Mesenchymal stem cell (in vitro differentiated cells and primary cell): ENCODE measurements around the gene ATP13A5. TPM values are rescaled to one million over a fixed set of nuclear protein-coding genes. Genes with fewer than 3 reads are reported as not detected.

Source experiments
- DNase-seq: peaks from one replicate; pipeline ENCODE4 v3.0.0-alpha.2; 2013
- H2AFZ ChIP-seq: one replicate; pipeline ENCODE4 v1.6.1; 2013; ENCODE audit warnings: low read depth, mild to moderate bottlenecking, control low read depth, inconsistent platforms, low read length, moderate library complexity
- H2AK5ac ChIP-seq: 2 replicates; pipeline ENCODE4 v1.6.1; 2013; ENCODE audit warnings: low read length, moderate library complexity, mild to moderate bottlenecking, inconsistent platforms; ENCODE audit not compliant: severe bottlenecking
- H2BK120ac ChIP-seq: one replicate; pipeline ENCODE4 v1.6.1; 2013; ENCODE audit warnings: low read depth, mild to moderate bottlenecking, inconsistent platforms, low read length, moderate library complexity
- H2BK12ac ChIP-seq, 2 experiments: one replicate each; pipeline ENCODE4 v1.6.1; 2013; ENCODE audit warnings: inconsistent platforms in 2 of 2, low read length in 2 of 2, mild to moderate bottlenecking in 2 of 2, moderate library complexity in 2 of 2, control low read depth in 1 of 2
- H2BK15ac ChIP-seq: one replicate; pipeline ENCODE4 v1.6.1; 2013; ENCODE audit warnings: mild to moderate bottlenecking, low read depth, inconsistent platforms; ENCODE audit not compliant: poor library complexity, severe bottlenecking
- H2BK5ac ChIP-seq: 2 replicates; pipeline ENCODE4 v1.6.1; 2013; ENCODE audit warnings: low read depth, mild to moderate bottlenecking, low read length, control low read depth, inconsistent platforms; ENCODE audit not compliant: poor library complexity, severe bottlenecking
- H3K14ac ChIP-seq, 2 experiments: one replicate each; pipeline ENCODE4 v1.6.1; 2013; ENCODE audit warnings: inconsistent platforms in 2 of 2, low read length in 2 of 2, control low read depth in 1 of 2, mild to moderate bottlenecking in 1 of 2, moderate library complexity in 1 of 2
- H3K18ac ChIP-seq, 2 experiments: one replicate each; pipeline ENCODE4 v1.6.1; 2013; ENCODE audit warnings: inconsistent platforms in 2 of 2, low read length in 2 of 2, control low read depth in 1 of 2, low read depth in 1 of 2, mild to moderate bottlenecking in 1 of 2
- H3K23ac ChIP-seq, 2 experiments: one replicate each; pipeline ENCODE4 v1.6.1; 2013; ENCODE audit warnings: inconsistent platforms in 2 of 2, low read length in 2 of 2, mild to moderate bottlenecking in 2 of 2, moderate library complexity in 2 of 2, control low read depth in 1 of 2
- H3K27ac ChIP-seq: 2 replicates; pipeline ENCODE4 v1.5.1; 2013; ENCODE audit warnings: mild to moderate bottlenecking, moderate library complexity, low read length, control low read depth, inconsistent platforms; ENCODE audit not compliant: poor library complexity, severe bottlenecking
- H3K27me3 ChIP-seq, 2 experiments: 2 replicates each; pipeline versions ENCODE4 v1.6.1 to v1.7.0; 2013; ENCODE audit warnings: low read length in 2 of 2, mild to moderate bottlenecking in 2 of 2, moderate library complexity in 2 of 2, control low read depth in 1 of 2, inconsistent platforms in 1 of 2; ENCODE audit not compliant: control insufficient read depth in 1 of 2, insufficient read depth in 1 of 2
- H3K36me3 ChIP-seq, 2 experiments: 2 replicates each; pipeline versions ENCODE4 v1.6.1 to v1.7.0; 2013; ENCODE audit warnings: low read length in 2 of 2, control low read depth in 1 of 2, inconsistent platforms in 1 of 2, low read depth in 1 of 2, mild to moderate bottlenecking in 1 of 2; ENCODE audit not compliant: insufficient read depth in 2 of 2, control insufficient read depth in 1 of 2
- H3K4ac ChIP-seq, 2 experiments: one replicate each; pipeline ENCODE4 v1.6.1; 2013; ENCODE audit warnings: inconsistent platforms in 2 of 2, low read length in 2 of 2, mild to moderate bottlenecking in 2 of 2, moderate library complexity in 2 of 2, control low read depth in 1 of 2, low read depth in 1 of 2
- H3K4me1 ChIP-seq: 2 replicates; pipeline ENCODE4 v1.6.1; 2013; ENCODE audit warnings: low read depth, low read length, control low read depth; ENCODE audit not compliant: control insufficient read depth, insufficient read depth
- H3K4me2 ChIP-seq: 2 replicates; pipeline ENCODE4 v1.6.1; 2013; ENCODE audit warnings: low read length, mild to moderate bottlenecking, inconsistent platforms; ENCODE audit not compliant: poor library complexity, severe bottlenecking
- H3K4me3 ChIP-seq, 2 experiments: 2 replicates each; pipeline versions ENCODE4 v1.5.1 to v1.7.0; 2013; ENCODE audit warnings: low read length in 2 of 2, mild to moderate bottlenecking in 2 of 2, control low read depth in 1 of 2, low read depth in 1 of 2; ENCODE audit not compliant: insufficient read depth in 1 of 2
- H3K79me1 ChIP-seq: replicated peaks from 2 replicates; pipeline ENCODE4 v1.6.1; 2013; ENCODE audit warnings: mild to moderate bottlenecking, control low read depth, low read length, inconsistent platforms; ENCODE audit not compliant: poor library complexity, severe bottlenecking
- H3K9ac ChIP-seq: 2 replicates; pipeline ENCODE4 v1.7.0; 2013; ENCODE audit warnings: mild to moderate bottlenecking, low read length, moderate library complexity
- H3K9me3 ChIP-seq: 2 replicates; pipeline ENCODE4 v1.7.0; 2013; ENCODE audit warnings: mild to moderate bottlenecking, low read length; ENCODE audit not compliant: control insufficient read depth
- H4K8ac ChIP-seq: one replicate; pipeline ENCODE4 v1.6.1; 2013; ENCODE audit warnings: inconsistent platforms, mild to moderate bottlenecking, low read length, moderate library complexity
- H4K91ac ChIP-seq: one replicate; pipeline ENCODE4 v1.6.1; 2013; ENCODE audit warnings: mild to moderate bottlenecking, low read length, inconsistent platforms
- whole genome bisulfite sequencing: methylation state at CpG from one replicate; pipeline ENCODE4 v1.1.7; 2013; ENCODE audit warnings: mixed read lengths; 5-methylcytosine and 5-hydroxymethylcytosine counted together
- polyA plus RNA-seq, 2 experiments: library from polyadenylated mRNA; stranded (reverse); fragments of 200-250 nt; gene quantifications; one replicate each; pipeline ENCODE4 v1.2.3, GENCODE V29; 2013

Gene ATP13A5, protein sequence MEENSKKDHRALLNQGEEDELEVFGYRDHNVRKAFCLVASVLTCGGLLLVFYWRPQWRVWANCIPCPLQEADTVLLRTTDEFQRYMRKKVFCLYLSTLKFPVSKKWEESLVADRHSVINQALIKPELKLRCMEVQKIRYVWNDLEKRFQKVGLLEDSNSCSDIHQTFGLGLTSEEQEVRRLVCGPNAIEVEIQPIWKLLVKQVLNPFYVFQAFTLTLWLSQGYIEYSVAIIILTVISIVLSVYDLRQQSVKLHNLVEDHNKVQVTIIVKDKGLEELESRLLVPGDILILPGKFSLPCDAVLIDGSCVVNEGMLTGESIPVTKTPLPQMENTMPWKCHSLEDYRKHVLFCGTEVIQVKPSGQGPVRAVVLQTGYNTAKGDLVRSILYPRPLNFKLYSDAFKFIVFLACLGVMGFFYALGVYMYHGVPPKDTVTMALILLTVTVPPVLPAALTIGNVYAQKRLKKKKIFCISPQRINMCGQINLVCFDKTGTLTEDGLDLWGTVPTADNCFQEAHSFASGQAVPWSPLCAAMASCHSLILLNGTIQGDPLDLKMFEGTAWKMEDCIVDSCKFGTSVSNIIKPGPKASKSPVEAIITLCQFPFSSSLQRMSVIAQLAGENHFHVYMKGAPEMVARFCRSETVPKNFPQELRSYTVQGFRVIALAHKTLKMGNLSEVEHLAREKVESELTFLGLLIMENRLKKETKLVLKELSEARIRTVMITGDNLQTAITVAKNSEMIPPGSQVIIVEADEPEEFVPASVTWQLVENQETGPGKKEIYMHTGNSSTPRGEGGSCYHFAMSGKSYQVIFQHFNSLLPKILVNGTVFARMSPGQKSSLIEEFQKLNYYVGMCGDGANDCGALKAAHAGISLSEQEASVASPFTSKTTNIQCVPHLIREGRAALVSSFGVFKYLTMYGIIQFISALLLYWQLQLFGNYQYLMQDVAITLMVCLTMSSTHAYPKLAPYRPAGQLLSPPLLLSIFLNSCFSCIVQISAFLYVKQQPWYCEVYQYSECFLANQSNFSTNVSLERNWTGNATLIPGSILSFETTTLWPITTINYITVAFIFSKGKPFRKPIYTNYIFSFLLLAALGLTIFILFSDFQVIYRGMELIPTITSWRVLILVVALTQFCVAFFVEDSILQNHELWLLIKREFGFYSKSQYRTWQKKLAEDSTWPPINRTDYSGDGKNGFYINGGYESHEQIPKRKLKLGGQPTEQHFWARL
- polyA plus RNA-seq (2013, experiment 1 of 2) = not detected
- not detected for polyA plus RNA-seq (2013, experiment 2 of 2)

DNA sequence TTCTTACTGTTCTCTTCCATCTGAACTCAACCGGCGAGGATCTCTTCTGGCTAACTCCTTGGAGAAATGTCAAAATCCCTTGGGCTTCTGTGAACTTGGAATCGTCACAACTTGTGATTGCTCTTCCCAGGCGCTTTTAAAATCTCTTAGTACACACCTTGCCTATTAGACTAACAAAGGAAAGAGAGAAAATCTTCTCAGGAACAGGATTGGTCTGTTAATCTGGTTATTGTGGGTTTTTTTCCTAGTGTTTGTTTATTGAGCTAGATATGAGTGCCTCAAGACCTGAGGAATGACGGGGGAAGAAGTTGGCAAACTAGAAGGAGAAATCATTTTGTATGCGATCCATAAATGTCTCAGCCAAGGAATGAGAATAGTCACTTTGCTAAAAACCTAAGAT, at the start of gene ATP13A5:
Gene ATP13A5 (minus strand): TSS at position 48 of the 400 bp plus-strand sequence. CDS start 28 bp downstream, at position 20.
- Histone ChIP-seq H3K18ac (no peak within 1 kb of the TSS), H3K27me3 (no peaks in the 10 kb centered on the region), H3K79me1 (no peaks in the 10 kb centered on the region), H3K4me3 (no peak within 1 kb of the TSS), H3K4me1 (no peaks in the 10 kb centered on the region), H2BK5ac (no peak within 1 kb of the TSS), H2AK5ac (no peak within 1 kb of the TSS), H3K14ac (no peak within 1 kb of the TSS), H3K36me3 (no peaks in the 10 kb centered on the region), H4K8ac (no peak within 1 kb of the TSS), H2BK15ac (no peak within 1 kb of the TSS), H3K4ac (no peak within 1 kb of the TSS), H4K91ac (no peak within 1 kb of the TSS), H3K9ac (no peak within 1 kb of the TSS), H3K27ac (no peak within 1 kb of the TSS), H2BK120ac (no peak within 1 kb of the TSS), H3K9me3 (no peaks in the 10 kb centered on the region), H2AFZ (no peak within 1 kb of the TSS), H2BK12ac (no peak within 1 kb of the TSS), H3K4me2 (no peak within 1 kb of the TSS), H3K23ac (no peak within 1 kb of the TSS)
- 57% methylated on average over 4 of the region's 6 CpGs for WGBS
- DNase-seq = no peak

DNA sequence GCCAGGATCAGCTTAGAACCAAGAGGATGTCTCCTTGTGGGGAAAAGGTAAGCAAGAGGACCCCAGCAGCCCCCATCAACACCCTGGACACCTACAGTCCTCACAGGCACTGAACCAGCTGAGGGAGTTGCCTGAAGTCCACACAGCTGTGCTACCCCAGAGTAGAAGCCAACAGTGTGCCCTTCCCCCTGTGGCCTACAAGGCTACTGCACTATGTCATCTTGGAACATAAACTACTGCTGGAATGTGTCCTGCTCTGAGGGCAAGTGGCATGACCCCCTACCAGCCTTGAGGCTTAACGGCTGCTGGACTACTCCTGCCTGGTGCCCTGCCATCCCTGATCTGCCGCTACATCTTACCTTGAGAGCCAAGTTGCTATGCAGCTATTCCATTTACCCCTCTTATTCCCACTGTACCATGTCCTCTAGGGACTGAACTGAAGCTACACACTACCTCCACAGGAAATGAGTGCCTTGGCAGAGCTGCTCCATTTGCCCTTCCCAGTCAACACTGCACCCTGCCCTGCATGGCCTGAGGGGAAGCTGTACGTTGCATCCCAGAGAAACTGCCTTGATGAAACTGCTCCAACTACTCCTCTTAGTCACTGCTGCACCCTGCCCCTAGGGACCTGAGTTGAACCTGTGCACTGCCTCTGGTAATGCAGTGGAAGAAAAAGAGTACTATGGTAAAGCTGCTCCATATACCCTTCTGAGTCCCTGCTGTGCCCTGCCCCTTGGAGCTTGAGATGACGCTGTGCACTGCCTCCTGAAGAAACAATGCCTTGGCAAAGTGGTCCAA, 40.2 kb upstream of the ATP13A5 start:
- no peak overlapping the region for H3K4ac ChIP-seq
- H2BK15ac ChIP-seq = no peak overlapping the region
- no peaks in the 10 kb centered on the region for H3K79me1 ChIP-seq
- H2BK120ac ChIP-seq = no peak overlapping the region
- no peak overlapping the region for H2AK5ac ChIP-seq
- no peak overlapping the region for H2BK12ac ChIP-seq
- no peak overlapping the region for H3K14ac ChIP-seq
- no peak for DNase-seq
- H3K9me3 ChIP-seq = peaks cover 69% of the 10 kb centered on the region
- no peak overlapping the region for H3K27ac ChIP-seq
- H3K9ac ChIP-seq = no peak overlapping the region
- no peak overlapping the region for H3K4me2 ChIP-seq
- H3K18ac ChIP-seq = no peak overlapping the region
- no peak overlapping the region for H2BK5ac ChIP-seq
- no peaks in the 10 kb centered on the region for H3K27me3 ChIP-seq
- no peaks in the 10 kb centered on the region for H3K36me3 ChIP-seq
- H2AFZ ChIP-seq = no peak overlapping the region
- no peak overlapping the region for H3K4me3 ChIP-seq
- no peak overlapping the region for H4K91ac ChIP-seq
- no peak overlapping the region for H4K8ac ChIP-seq
- WGBS = 79% methylated on average over 4 of the region's 4 CpGs
- H3K23ac ChIP-seq = no peak overlapping the region
- H3K4me1 ChIP-seq = no peaks in the 10 kb centered on the region

DNA sequence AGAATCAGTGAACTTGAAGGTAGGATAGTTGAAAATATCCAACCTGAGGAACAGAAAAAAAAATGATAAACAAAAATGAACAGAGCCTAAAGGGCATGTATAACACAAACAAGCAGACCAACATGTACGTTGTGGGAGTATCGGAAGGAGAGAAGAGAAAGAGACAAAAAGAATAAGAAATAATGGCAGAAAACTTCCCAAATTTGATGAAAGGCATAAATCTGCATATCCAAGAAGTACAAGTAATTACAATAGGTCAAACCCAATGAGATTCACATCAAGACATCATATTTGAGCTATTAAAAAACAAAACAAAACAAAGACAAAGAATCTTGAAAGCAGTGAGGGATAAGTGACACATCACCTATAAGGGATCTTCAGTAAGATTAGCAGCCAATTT, 38.1 kb upstream of the ATP13A5 start:
- Histone ChIP-seq H3K4ac (no peak overlapping the region), H3K79me1 (no peaks in the 10 kb centered on the region), H2BK15ac (no peak overlapping the region), H2BK5ac (no peak overlapping the region), H4K91ac (no peak overlapping the region), H3K14ac (no peak overlapping the region), H3K9ac (no peak overlapping the region), H2BK12ac (no peak overlapping the region), H3K4me1 (no peaks in the 10 kb centered on the region), H3K4me3 (no peak overlapping the region), H2AK5ac (no peak overlapping the region), H4K8ac (no peak overlapping the region), H3K4me2 (no peak overlapping the region), H3K36me3 (no peaks in the 10 kb centered on the region), H3K27ac (no peak overlapping the region), H3K23ac (no peak overlapping the region), H3K18ac (no peak overlapping the region), H3K27me3 (no peaks in the 10 kb centered on the region), H2AFZ (no peak overlapping the region), H3K9me3 (peaks cover 74% of the 10 kb centered on the region), H2BK120ac (no peak overlapping the region)
- WGBS = no CpG with 5 or more reads among the region's 2 CpGs
- no peak for DNase-seq
